HCT116 (cell line): Measurements from ENCODE around the gene CERS4. TPM values are rescaled to one million over a fixed set of nuclear protein-coding genes. Genes with fewer than 3 reads are reported as not detected.

Experiments
- ATAC-seq: fragments of 200-7000 bp; cut with Tn5 transposase; 2 replicates; pipeline ENCODE4 v1.9.1; 2020; ENCODE audit warnings: mild to moderate bottlenecking, moderate library complexity
- BruUV-seq: library from RNA; stranded (reverse); fragments of 400-500 nt; replicated peaks from 2 replicates; lab custom pipeline; 2021; lab: Mats Ljungman, UMichigan
- CTCF ChIA-PET: fragments of 300-600 bp; sonication (Branson Sonifier 250); formaldehyde crosslinking; loops from one replicate; lab custom pipeline; 2021; ENCODE audit warnings: antibody characterized with exemption; lab: Charles Lee
- POLR2A ChIA-PET: fragments of 300-600, 350-600 bp; sonication (Branson Sonifier 250); formaldehyde crosslinking; loops from one replicate; lab custom pipeline; 2021; ENCODE audit warnings: antibody characterized with exemption; lab: Charles Lee
- RAD21 ChIA-PET, 2 experiments: fragments of 300-600 bp; sonication (Branson Sonifier 250); formaldehyde crosslinking; loops; one replicate each; lab custom pipeline; 2023; ENCODE audit warnings: low total read pairs in 2 of 2; ENCODE audit not compliant: uncharacterized antibody in 2 of 2, unreplicated experiment in 2 of 2, low non-redundant PET in 1 of 2; lab: Charles Lee
- DNase-seq: peaks from one replicate; pipeline ENCODE4 v3.0.0-alpha.2; 2010; ENCODE audit warnings: low read depth, low spot score
- H2AFZ ChIP-seq: fragments of 200-600 bp; shearing (Covaris generic), sonication (generic); 2 replicates; pipeline ENCODE4 v1.6.1; 2017; ENCODE audit warnings: low read depth, mixed run types, mixed read lengths, antibody characterized with exemption, low read length; ENCODE audit not compliant: poor library complexity, severe bottlenecking
- H3K27ac ChIP-seq: 2 replicates; pipeline ENCODE4 v1.5.1; 2012; ENCODE audit warnings: low read depth, low read length
- H3K27me3 ChIP-seq: fragments of 200-600 bp; sonication (generic); 2 replicates; pipeline ENCODE4 v1.6.1; 2016; ENCODE audit warnings: mixed run types, low read length, mixed read lengths; ENCODE audit not compliant: insufficient read depth
- H3K36me3 ChIP-seq, 2 experiments: fragments of 200-500 bp in 1 of 2; fragments of 200-600 bp in 1 of 2; sonication (Bioruptor generic) in 1 of 2; sonication (generic) in 1 of 2; 2 replicates each; pipeline versions ENCODE4 v1.5.1 to v1.6.1; 2014 to 2016; ENCODE audit warnings: low read length in 2 of 2, inconsistent platforms in 1 of 2, mixed read lengths in 1 of 2, mixed run types in 1 of 2; ENCODE audit not compliant: insufficient read depth in 2 of 2, control insufficient read depth in 1 of 2
- H3K4me1 ChIP-seq, 2 experiments: fragments of 200-600 bp in 1 of 2; sonication (generic) in 1 of 2; 2 replicates each; pipeline versions ENCODE4 v1.5.1 to v1.6.1; 2012 to 2017; ENCODE audit warnings: low read length in 2 of 2, inconsistent platforms in 1 of 2, mild to moderate bottlenecking in 1 of 2, mixed read lengths in 1 of 2, mixed run types in 1 of 2, moderate library complexity in 1 of 2; ENCODE audit not compliant: insufficient read depth in 2 of 2, control insufficient read depth in 1 of 2
- H3K4me2 ChIP-seq: fragments of 200-600 bp; sonication (generic); 2 replicates; pipeline ENCODE4 v1.6.1; 2017; ENCODE audit warnings: mixed run types, low read length, mixed read lengths
- H3K4me3 ChIP-seq, 2 experiments: fragments of 200-600 bp in 1 of 2; sonication (generic) in 1 of 2; replicated peaks in 1 of 2; 2 replicates each; pipeline ENCODE4 v1.5.1; 2011 to 2016; ENCODE audit warnings: low read length in 2 of 2, control low read depth in 1 of 2, low read depth in 1 of 2, mild to moderate bottlenecking in 1 of 2, mixed read lengths in 1 of 2, mixed run types in 1 of 2
- H3K79me2 ChIP-seq: fragments of 200-600 bp; sonication (generic); 2 replicates; pipeline ENCODE4 v1.6.1; 2017; ENCODE audit warnings: mild to moderate bottlenecking, mixed run types, low read length, moderate library complexity, mixed read lengths; ENCODE audit not compliant: insufficient read depth
- H3K9ac ChIP-seq: fragments of 200-600 bp; sonication (generic); 2 replicates; pipeline ENCODE4 v1.6.1; 2016; ENCODE audit warnings: low read length, mixed read lengths
- H3K9me2 ChIP-seq: fragments of 200-600 bp; sonication (generic), shearing (Covaris generic); 2 replicates; pipeline ENCODE4 v1.6.1; 2017; ENCODE audit warnings: mixed run types, mild to moderate bottlenecking, moderate library complexity; ENCODE audit not compliant: insufficient read depth
- H3K9me3 ChIP-seq, 2 experiments: fragments of 200-500 bp in 1 of 2; fragments of 200-600 bp in 1 of 2; sonication (Bioruptor generic) in 1 of 2; sonication (generic) in 1 of 2; 2 replicates each; pipeline ENCODE4 v1.6.1; 2014 to 2017; ENCODE audit warnings: low read length in 2 of 2, mixed read lengths in 2 of 2, inconsistent platforms in 1 of 2, low read depth in 1 of 2, mild to moderate bottlenecking in 1 of 2, mixed run types in 1 of 2, moderate library complexity in 1 of 2; ENCODE audit not compliant: control insufficient read depth in 1 of 2, insufficient read depth in 1 of 2
- H4K20me1 ChIP-seq: fragments of 200-600 bp; sonication (generic), shearing (Covaris generic); 2 replicates; pipeline ENCODE4 v1.6.1; 2017; ENCODE audit warnings: mixed run types, mild to moderate bottlenecking, moderate library complexity; ENCODE audit not compliant: insufficient read depth
- CBX3 ChIP-seq: IDR thresholded peaks from 2 replicates; pipeline ENCODE4 v1.6.1; 2012; ENCODE audit warnings: low read depth
- CEBPB ChIP-seq: IDR thresholded peaks from 2 replicates; pipeline ENCODE4 v1.6.1; 2012; ENCODE audit warnings: low read depth
- ELF1 ChIP-seq: IDR thresholded peaks from 2 replicates; pipeline ENCODE4 v1.6.1; 2012; ENCODE audit warnings: low read depth, borderline replicate concordance
- EZH2phosphoT487 ChIP-seq: fragments of 200-600 bp; IDR thresholded peaks from 2 replicates; pipeline ENCODE4 v1.6.1; 2018; ENCODE audit warnings: antibody characterized with exemption, borderline replicate concordance
- FOSL1 ChIP-seq: IDR thresholded peaks from 2 replicates; pipeline ENCODE4 v1.6.1; 2012; ENCODE audit warnings: low read depth
- JUND ChIP-seq: IDR thresholded peaks from 2 replicates; pipeline ENCODE4 v1.6.1; 2012
- POLR2A ChIP-seq: IDR thresholded peaks from 2 replicates; pipeline ENCODE4 v1.7.0; 2011; ENCODE audit warnings: borderline replicate concordance; ENCODE audit not compliant: insufficient read depth, insufficient read length; ENCODE audit errors: extremely low read depth
- POLR2AphosphoS5 ChIP-seq: IDR thresholded peaks from 2 replicates; pipeline ENCODE4 v1.6.1; 2011; ENCODE audit warnings: mild to moderate bottlenecking, low read depth, low read length, moderate library complexity
- SIN3A ChIP-seq: IDR thresholded peaks from 2 replicates; pipeline ENCODE4 v1.6.1; 2012; ENCODE audit warnings: low read depth
- SP1 ChIP-seq: IDR thresholded peaks from 2 replicates; pipeline ENCODE4 v1.6.1; 2012; ENCODE audit warnings: low read depth
- TCF7L2 ChIP-seq: IDR thresholded peaks from 2 replicates; pipeline ENCODE4 v1.7.0; 2011; ENCODE audit warnings: borderline replicate concordance, inconsistent platforms; ENCODE audit not compliant: insufficient read depth, insufficient read length; ENCODE audit errors: extremely low read depth
- YY1 ChIP-seq: IDR thresholded peaks from 2 replicates; pipeline ENCODE4 v1.6.1; 2011; ENCODE audit warnings: low read length, low read depth, moderate library complexity, mild to moderate bottlenecking; ENCODE audit not compliant: insufficient replicate concordance; ENCODE audit errors: extremely low read depth
- intact Hi-C: fragments of 100-400 bp; cut with micrococcal nuclease; formaldehyde crosslinking; loops from 2 replicates; pipeline ENCODE4 v1.10.0; 2022
- total RNA-seq: library from RNA; stranded (reverse); gene quantifications from one replicate; pipeline ENCODE4 v1.2.1, GENCODE V29; 2021; ENCODE audit not compliant: unreplicated experiment
- TF ChIP-seq, protein P1 (sequence below): IDR thresholded peaks from 2 replicates; pipeline ENCODE4 v1.6.1; 2012
- TF ChIP-seq, protein P2 (sequence below): IDR thresholded peaks from 2 replicates; pipeline ENCODE4 v1.6.1; 2012
- TF ChIP-seq, protein P3 (sequence below): IDR thresholded peaks from 2 replicates; pipeline ENCODE4 v1.6.1; 2011; ENCODE audit warnings: mild to moderate bottlenecking, low read length, moderate library complexity; ENCODE audit not compliant: insufficient replicate concordance; ENCODE audit errors: extremely low read depth

The CERS4 gene
- total RNA-seq, 1 experiment from 2014 or later: 26.0 TPM

- Histone ChIP-seq H3K4me3 (no peak overlapping the region), H4K20me1 (no peaks in the 10 kb centered on the region), H3K9ac (no peak overlapping the region), H3K4me2 (no peak overlapping the region), H2AFZ (no peak overlapping the region), H3K27ac (no peak overlapping the region), H3K9me2 (no peaks in the 10 kb centered on the region), H3K79me2 (no peaks in the 10 kb centered on the region), H3K36me3 (no peaks in the 10 kb centered on the region), H3K4me1 (peaks cover 11 to 28% of the 10 kb centered on the region in 2 experiments), H3K9me3 (no peaks in the 10 kb centered on the region), H3K27me3 (no peaks in the 10 kb centered on the region)
- ChIA-PET POLR2A (no interaction called here), CTCF (no interaction called here), RAD21 (no interaction called here)
- DNase-seq (no peak), ATAC-seq (no peak; the same call in 1 of the 2 replicates)
- intact Hi-C loops: loop anchor here (10.0 kb wide), 1 partner anchor 313 kb away; the partner anchor contains the start of gene MYO1F
- TF ChIP-seq, protein P1, sequence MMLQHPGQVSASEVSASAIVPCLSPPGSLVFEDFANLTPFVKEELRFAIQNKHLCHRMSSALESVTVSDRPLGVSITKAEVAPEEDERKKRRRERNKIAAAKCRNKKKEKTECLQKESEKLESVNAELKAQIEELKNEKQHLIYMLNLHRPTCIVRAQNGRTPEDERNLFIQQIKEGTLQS: no peak
- no peak for TF ChIP-seq FOSL1
- TF ChIP-seq TCF7L2: no peak
- TF ChIP-seq YY1: no peak
- TF ChIP-seq EZH2phosphoT487: no peak
- TF ChIP-seq ELF1: no peak
- no peak for TF ChIP-seq CEBPB
- TF ChIP-seq SIN3A: no peak
- TF ChIP-seq, protein P2, sequence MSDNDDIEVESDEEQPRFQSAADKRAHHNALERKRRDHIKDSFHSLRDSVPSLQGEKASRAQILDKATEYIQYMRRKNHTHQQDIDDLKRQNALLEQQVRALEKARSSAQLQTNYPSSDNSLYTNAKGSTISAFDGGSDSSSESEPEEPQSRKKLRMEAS: no peak
- no peak for TF ChIP-seq SP1
- TF ChIP-seq POLR2AphosphoS5: no peak
- TF ChIP-seq JUND: no peak
- TF ChIP-seq POLR2A: no peak
- TF ChIP-seq CBX3: no peak
- TF ChIP-seq, protein P3, sequence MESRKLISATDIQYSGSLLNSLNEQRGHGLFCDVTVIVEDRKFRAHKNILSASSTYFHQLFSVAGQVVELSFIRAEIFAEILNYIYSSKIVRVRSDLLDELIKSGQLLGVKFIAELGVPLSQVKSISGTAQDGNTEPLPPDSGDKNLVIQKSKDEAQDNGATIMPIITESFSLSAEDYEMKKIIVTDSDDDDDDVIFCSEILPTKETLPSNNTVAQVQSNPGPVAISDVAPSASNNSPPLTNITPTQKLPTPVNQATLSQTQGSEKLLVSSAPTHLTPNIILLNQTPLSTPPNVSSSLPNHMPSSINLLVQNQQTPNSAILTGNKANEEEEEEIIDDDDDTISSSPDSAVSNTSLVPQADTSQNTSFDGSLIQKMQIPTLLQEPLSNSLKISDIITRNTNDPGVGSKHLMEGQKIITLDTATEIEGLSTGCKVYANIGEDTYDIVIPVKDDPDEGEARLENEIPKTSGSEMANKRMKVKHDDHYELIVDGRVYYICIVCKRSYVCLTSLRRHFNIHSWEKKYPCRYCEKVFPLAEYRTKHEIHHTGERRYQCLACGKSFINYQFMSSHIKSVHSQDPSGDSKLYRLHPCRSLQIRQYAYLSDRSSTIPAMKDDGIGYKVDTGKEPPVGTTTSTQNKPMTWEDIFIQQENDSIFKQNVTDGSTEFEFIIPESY: no peak
- BruUV-seq: no TSS peak
Measured at GRCh38 chr19:8261347-8261746, 52.2 kb downstream of the CERS4 start.
